BE2C (cell line): Measurements from ENCODE around the gene SPIRE1.

Source experiments
- DNase-seq: peaks from one replicate; pipeline ENCODE4 v3.0.0-alpha.2; 2020
- H3K27me3 ChIP-seq: fragments of 250-450 bp; sonication (Bioruptor Pico); 2 replicates; pipeline ENCODE4 v1.5.1; 2020; ENCODE audit warnings: mild to moderate bottlenecking
- H3K36me3 ChIP-seq: fragments of 250-450 bp; sonication (Bioruptor Pico); 2 replicates; pipeline ENCODE4 v1.5.1; 2020; ENCODE audit warnings: mild to moderate bottlenecking
- H3K4me1 ChIP-seq: fragments of 250-450 bp; sonication (Bioruptor Pico); 2 replicates; pipeline ENCODE4 v1.5.1; 2020
- H3K4me3 ChIP-seq: 2 replicates; pipeline ENCODE4 v1.5.1; 2011; ENCODE audit warnings: low read depth, low read length
- H3K9me3 ChIP-seq: fragments of 250-450 bp; sonication (Bioruptor Pico); 2 replicates; pipeline ENCODE4 v1.5.1; 2020
- TF ChIP-seq, protein P1 (sequence below): IDR thresholded peaks from 2 replicates; pipeline ENCODE4 v1.5.1; 2012; ENCODE audit warnings: mild to moderate bottlenecking, low read depth, low read length

Gene SPIRE1

GRCh38 chr18:12668041-12668440, 10.1 kb upstream of the SPIRE1 start:
- no peak overlapping the region for H3K4me3 ChIP-seq
- no peak for DNase-seq
- H3K27me3 ChIP-seq, result no peaks in the 10 kb centered on the region
- no peaks in the 10 kb centered on the region for H3K9me3 ChIP-seq
- H3K36me3 ChIP-seq, result no peaks in the 10 kb centered on the region
- H3K4me1 ChIP-seq, result no peaks in the 10 kb centered on the region
- TF ChIP-seq, protein P1, sequence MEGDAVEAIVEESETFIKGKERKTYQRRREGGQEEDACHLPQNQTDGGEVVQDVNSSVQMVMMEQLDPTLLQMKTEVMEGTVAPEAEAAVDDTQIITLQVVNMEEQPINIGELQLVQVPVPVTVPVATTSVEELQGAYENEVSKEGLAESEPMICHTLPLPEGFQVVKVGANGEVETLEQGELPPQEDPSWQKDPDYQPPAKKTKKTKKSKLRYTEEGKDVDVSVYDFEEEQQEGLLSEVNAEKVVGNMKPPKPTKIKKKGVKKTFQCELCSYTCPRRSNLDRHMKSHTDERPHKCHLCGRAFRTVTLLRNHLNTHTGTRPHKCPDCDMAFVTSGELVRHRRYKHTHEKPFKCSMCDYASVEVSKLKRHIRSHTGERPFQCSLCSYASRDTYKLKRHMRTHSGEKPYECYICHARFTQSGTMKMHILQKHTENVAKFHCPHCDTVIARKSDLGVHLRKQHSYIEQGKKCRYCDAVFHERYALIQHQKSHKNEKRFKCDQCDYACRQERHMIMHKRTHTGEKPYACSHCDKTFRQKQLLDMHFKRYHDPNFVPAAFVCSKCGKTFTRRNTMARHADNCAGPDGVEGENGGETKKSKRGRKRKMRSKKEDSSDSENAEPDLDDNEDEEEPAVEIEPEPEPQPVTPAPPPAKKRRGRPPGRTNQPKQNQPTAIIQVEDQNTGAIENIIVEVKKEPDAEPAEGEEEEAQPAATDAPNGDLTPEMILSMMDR, result no peak

GRCh38 chr18:12659904-12660605, 2.1 kb upstream of the SPIRE1 start:
- no peaks in the 10 kb centered on the region for H3K4me1 ChIP-seq
- no peaks in the 10 kb centered on the region for H3K27me3 ChIP-seq
- peak; percentile 31 for DNase-seq
- H3K36me3 ChIP-seq, result no peaks in the 10 kb centered on the region
- no peaks in the 10 kb centered on the region for H3K9me3 ChIP-seq
- H3K4me3 ChIP-seq, result no peak overlapping the region
- TF ChIP-seq, protein P1, result peak; percentile 74

DNA sequence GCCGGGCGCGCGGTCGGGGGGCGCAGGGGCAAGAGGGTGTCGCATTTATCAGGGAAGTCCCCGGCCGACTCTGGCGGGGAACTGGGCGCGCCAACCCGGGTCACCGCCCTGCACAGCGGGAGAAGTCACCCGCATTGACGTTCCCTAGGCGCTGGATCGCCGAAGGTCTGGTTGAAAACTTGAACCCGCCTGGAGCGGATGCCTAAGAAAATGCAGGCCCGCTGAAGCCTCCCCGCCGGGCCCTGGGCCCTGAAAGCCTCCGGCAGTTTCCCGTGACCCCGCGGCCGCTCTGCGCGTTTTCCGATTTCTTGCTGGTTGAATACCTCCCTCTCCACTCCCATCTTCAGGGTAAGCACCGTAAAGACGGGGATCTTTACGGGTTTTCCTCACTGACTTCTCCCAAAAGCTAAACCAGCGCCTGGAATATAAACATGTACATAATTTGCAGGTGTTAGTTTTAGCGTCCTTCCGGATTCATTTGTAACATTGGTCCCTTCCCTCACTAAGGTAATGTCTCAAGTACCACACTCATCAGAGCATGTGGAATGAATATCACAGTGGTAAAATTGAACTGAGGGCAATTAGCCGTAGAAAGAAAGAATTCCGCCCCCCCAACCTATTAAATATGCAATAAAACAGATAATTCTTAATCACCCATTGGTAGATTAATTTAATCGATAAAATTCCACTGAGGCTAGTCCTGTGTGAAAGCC, 675 bp upstream of the SPIRE1 start:
- Histone ChIP-seq H3K4me1 (no peaks in the 10 kb centered on the region), H3K27me3 (no peaks in the 10 kb centered on the region), H3K4me3 (peak overlapping the region; percentile 57), H3K36me3 (no peaks in the 10 kb centered on the region), H3K9me3 (no peaks in the 10 kb centered on the region)
- peak; percentile 31 for DNase-seq
- TF ChIP-seq, protein P1, result no peak

DNA sequence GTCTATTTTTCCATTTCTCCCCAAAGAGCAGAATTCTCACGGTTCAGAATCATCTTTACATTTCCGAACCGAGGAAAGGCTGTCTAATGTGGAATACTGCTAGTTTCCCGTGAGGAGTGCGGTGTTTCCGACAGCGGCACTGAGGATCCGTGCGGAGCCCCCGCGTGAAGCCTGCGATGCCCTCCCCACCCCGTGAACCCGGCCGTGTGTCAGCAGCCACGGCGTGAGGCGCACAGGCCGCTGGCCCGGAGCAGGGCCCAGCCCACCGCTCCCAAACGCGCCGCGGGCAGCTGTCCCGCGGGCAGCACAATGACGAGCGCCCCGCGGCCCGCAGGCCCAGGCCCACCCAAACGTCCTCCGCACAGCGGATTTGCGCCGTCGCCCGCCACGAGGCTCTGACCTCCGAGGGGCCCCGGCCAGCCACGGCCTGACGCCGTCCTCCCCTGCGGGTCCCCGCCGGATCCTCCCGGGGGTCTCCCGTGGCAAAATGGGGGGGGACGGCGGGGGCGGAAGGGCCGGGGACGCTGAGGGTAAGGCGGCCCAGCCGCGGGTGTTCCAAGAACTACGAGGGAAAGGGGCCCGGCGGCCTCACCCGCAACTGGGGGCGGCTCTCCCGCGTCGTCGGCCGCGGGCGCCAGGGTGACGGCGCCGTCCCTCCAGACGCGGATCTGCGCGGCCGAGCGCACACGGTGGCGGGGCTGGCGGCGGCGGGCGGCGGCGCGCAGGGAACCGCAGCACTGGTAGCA, 796 bp downstream of the SPIRE1 start:
- Histone ChIP-seq H3K4me3 (peak overlapping the region; percentile 81), H3K9me3 (no peaks in the 10 kb centered on the region), H3K36me3 (no peaks in the 10 kb centered on the region), H3K27me3 (no peaks in the 10 kb centered on the region), H3K4me1 (no peaks in the 10 kb centered on the region)
- TF ChIP-seq, protein P1, result no peak
- peak; percentile 35 for DNase-seq

GRCh38 chr18:12656605-12656937, 1.3 kb downstream of the SPIRE1 start:
- TF ChIP-seq, protein P1, result no peak
- no peaks in the 10 kb centered on the region for H3K9me3 ChIP-seq
- DNase-seq, result no peak

More at GRCh38 chr18:12656605-12656937, 1.3 kb downstream of the SPIRE1 start:
- Histone ChIP-seq H3K27me3 (no peaks in the 10 kb centered on the region), H3K4me1 (no peaks in the 10 kb centered on the region), H3K4me3 (peak overlapping the region; percentile 81), H3K36me3 (no peaks in the 10 kb centered on the region)
